Stimulated activated CD4-positive, alpha-beta T cell treated with anti-CD3 and anti-CD28 coated beads, TNF-alpha, amount 100 ng/mL, for 48 hours (primary cell): ENCODE results near the gene EBF3.

ENCODE experiments used
- DNase-seq, 3 donors: peaks; one replicate each; pipeline ENCODE4 v3.0.0-alpha.2; 2020; ENCODE audit warnings: low read depth in 3 of 3

The EBF3 gene

DNA sequence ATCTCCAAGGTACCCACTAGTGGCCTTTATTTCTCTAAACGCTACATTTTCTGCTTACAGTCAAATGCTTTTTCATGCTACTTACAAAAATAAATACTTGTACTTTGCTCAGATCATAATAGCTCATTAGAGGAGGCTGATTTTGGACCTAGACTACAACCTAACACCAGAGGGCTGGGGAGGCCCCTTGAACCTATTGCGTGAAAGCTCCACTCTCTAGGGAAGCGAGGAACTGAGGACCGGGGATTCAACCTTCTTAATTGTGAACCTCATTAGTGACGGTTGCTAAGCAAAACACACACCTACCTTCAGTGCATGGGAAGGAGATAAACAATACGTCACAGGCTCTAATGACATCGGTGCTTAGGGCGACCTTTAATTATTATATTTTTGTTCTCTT is 92.1 kb downstream of the EBF3 start:
- no peak for DNase-seq

- no peak for DNase-seq
Observed at GRCh38 chr10:129870961-129871621, 93.0 kb downstream of the EBF3 start.

- no peak for DNase-seq
Observed at GRCh38 chr10:129870474-129870757, 93.7 kb downstream of the EBF3 start.

DNA sequence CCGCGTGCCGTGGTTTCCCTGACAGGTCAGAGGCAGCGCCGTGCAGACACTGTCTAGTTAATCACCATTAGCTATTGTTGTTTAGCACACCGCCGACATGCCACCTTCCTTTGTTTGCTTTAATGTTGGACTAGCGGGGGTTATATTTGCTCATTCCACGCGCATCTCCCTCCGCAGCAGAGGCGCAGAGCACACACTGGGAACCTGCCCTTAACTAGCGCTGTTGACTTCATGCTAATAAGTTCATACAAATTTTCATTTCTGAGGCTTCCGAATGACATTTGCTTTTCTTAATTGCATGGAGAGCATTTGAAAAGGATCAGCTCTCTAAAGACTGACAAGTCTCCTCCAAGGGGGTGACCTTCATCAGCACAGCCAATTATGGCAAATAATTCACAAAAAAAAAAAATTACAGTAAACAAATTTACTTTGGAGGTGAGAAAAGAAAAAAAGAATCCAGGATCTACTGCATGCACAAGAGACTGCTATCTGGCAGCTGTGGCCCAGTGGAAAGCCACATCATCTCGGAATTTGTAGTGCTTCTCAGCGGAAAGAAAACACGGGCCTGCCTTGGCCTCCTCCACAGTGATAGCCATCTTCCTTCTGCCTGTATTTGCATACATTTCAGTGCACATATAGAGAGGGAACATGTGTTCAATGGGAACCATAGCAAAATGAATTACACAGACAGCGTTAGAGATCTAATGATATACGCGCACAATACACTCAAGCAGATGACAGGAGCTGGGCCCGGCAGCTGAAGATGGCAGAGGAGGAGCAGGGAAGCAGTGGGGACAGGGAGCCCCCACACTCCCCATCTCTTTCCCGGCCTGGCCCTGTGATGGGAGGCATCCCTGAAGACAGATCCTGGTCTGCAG is 94.2 kb downstream of the EBF3 start:
- DNase-seq = no peak

GRCh38 chr10:129868449-129869035 is 95.5 kb downstream of the EBF3 start:
- no peak for DNase-seq

DNA sequence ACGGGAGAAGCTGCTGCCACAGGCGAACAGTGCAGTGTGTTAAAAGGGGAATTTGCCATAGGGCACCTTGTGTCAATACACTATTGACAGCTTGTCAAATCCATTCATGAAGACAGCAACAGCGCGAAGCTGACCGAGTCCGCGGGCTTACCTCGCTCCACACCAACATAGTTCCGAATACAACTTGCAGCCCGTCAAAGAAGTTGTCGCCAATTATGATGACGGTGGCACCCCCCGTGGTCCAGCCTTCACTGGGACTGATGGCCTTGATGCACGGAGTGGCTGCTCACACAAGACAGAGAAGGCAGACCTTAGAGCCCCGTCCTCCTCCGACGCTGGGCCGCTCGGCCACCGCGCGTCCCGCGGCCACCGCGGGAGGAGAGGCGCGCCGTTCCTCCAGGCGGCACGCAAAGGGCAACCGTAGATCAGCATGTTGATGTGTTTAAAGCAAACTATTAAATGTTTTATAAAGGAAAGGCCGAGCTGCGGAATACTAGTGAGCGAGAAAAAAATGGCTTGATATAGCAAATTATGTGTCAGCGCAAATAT is 96.4 kb downstream of the EBF3 start:
- no peak for DNase-seq

GRCh38 chr10:129866894-129867293 is 97.2 kb downstream of the EBF3 start:
- DNase-seq = no peak

DNA sequence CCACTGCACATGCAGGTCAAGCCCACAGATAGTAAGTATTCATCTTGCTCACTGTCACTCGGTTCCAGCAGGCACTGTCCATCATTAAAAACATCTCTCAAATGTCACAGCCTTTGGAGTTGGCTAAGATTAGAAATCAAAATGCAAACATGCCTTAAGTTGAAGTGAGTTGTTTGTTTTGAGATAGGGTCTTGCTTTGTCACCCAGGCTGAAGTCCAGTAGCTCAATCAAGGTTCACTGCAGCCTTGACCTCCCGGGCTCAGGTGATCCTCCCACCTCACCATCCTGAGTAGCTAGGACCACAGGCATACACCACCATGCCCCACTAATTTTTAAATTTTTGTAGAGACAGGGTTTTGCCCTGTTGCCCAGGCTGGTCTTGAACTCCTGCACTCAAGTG is 98.1 kb downstream of the EBF3 start:
- DNase-seq = no peak

GRCh38 chr10:129865413-129865812 is 98.7 kb downstream of the EBF3 start:
- no peak for DNase-seq

DNA sequence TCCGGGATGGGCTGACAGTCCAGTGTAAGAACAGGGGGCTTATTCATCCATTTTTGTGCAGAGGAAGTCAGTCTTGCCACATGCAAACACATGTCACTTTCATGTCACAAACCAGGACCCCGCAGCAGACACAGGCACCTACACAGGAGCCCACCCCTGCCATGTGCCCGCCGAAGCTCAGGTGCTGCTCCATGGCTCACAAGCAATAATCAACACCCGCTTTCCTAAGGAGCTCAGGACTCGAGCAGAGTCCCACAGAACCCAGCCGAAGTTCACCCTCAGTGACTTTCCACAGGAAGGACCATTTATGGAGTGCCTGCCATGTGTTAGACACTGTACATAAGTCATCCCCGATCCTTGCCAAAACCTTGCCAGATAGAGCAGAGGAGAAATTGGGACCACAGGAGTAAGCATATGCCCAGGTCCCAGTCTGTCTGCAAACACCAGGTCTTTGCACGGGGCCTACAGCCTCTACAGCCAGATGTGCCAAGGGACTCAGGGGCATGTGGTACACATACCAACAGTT is 99.4 kb downstream of the EBF3 start:
- DNase-seq = no peak

GRCh38 chr10:129864082-129864481 is 100.0 kb downstream of the EBF3 start:
- DNase-seq = no peak

- DNase-seq = no peak
Observed at GRCh38 chr10:129863201-129863663, 100.8 kb downstream of the EBF3 start.

DNA sequence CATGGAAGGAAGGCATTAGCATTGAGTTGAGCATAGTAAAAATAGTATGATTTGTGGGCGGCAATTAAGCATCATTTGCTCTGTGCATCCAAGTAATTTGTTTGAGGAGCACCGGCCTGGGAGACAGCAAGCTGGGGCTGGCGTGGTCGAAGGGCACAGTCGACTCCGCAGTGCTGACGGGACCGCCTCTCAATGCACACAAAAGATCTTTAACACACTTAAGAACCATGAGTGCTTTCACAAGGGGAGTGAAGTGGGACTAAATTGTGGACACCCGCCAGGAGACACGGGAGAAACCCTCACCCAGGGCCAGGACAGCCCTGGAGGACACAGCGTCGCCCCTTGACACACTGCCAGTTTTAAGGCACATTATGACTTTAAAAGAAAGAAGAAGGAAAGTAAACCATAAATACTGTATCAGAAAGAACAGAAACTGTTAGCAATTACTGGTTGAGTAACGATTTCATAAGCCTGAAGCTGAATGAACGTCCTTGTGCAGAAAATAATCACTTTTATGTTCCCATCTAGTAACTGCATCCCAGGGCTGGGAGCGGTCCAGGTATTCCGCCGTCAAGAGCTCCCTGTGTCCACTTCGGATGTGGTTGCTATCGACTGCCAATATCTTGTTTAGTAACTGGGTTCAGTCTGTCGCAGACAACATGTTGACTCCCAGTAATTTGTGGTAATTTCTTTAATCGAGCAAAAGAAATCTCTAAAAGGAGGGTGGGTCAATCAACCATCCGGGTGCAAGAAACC is 102.1 kb downstream of the EBF3 start:
- no peak for DNase-seq

DNA sequence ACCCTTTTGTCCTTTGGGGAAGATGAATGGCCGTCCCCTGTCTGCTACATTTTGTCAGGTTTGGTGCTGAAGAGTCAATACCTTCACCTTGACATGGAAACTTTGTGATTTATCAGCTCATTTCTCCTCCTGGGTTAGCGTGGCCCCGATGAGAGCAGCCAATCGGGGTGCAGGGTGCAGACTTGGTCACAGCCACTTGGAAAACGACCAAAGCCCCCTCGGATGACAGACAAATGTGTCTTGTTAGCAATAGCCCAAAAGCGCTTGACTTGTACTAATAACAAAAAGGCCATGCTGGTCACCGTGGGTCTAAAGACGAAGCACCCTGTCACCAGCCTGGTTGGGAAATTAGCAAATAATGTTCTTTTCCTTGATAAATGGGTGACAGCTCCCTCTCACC is 103.7 kb downstream of the EBF3 start:
- DNase-seq = no peak

GRCh38 chr10:129859536-129859935 is 104.5 kb downstream of the EBF3 start:
- no peak for DNase-seq

GRCh38 chr10:129857242-129857960 is 106.7 kb downstream of the EBF3 start:
- no peak for DNase-seq

DNA sequence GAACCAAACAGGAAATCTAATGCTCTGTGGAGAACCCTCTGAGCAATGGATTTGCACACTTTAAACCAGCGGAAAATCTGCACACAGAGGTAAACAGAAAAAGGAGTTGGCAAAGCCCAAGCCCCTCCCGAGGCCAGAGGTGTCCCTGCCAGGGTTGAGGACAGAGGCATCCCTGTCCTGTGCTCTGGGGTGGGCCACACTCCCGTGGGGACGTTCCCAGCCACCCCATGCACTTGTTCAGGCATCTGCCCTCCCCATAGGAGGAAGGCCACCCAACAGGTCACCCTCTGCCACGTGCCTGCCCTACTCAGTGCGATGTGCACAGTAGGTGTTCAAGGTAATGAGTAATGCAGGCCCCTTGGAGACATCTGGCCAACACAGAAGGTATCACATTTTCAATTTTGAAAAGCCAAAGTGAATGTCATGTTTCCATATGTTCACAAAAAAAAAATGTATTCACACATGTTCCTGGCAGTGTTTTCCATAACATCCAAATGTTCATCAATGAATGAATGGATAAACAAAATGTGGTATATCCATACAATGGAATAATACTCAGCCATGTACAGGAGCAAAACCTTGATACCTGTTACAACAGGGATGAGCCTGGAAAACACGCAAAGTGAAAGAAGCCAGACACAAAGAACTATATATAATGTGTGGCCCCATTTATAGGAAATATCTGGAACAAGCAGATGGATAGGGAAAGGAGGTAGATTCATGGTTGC is 108.1 kb downstream of the EBF3 start:
- no peak for DNase-seq

- DNase-seq = no peak
Observed at GRCh38 chr10:129854796-129855705, 109.0 kb downstream of the EBF3 start.

- DNase-seq = no peak
Observed at GRCh38 chr10:129854158-129854557, 109.9 kb downstream of the EBF3 start.
